ENCODE results near the gene CLMN.

CLMN gene

DNA sequence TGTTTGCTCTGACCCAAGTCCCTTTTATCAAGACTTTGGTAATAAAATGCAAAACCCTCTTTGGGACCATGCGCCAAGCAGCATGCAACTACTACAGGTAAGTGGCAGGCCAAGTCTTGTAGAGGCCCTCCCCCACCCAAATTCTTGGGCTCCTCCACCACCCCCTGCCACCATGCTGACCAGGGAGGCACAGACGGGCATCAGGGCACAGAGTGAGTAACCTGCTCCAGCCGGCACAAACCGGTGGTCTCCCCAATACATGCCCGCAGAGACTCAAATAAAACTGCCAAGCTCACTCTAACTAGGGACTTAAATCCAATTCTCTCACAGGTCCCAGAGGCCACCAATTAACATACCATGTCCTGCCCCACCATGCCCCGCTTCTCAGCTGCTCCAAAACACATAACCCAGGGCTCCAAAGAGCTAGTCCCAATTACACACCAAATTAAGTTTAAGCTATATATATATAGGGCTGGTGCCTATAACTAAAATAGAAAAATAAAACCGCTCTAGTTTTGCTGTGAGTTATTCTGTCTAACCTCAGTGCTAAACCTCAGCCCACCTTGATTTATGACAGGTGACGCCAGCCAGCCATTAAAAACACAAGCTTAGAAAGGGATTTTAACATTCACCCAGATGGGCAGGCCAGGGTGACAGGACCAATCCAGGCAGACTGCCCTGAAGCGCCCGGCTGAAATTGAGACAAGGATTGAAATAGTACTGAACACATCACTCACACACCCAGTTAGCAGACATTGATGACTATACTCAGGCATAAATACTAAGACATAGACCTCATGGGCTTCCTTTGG lies 81.0 kb downstream of the CLMN start:
- DNase-seq (ENCODE audit: low read depth) = no peak

DNA sequence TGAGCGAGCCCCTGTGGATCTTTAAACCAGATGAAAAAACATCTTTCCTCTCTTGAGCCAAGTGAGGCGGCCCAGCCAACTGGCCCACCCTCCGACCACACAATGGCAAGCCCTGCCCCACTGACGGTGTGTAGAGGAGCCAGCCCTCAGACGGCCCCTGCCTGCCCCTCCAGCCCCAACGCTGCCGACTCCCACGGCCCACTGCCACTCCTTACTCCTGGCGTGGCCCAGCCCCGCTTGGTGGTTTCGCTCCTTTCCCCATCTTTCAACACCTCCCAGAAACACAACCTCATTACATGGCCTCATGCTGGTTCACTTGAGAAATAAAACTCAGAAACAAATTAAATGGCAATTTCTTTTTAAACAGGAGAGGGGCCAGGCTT lies 81.8 kb downstream of the CLMN start:
- no peak for DNase-seq (ENCODE audit: low read depth)

DNA sequence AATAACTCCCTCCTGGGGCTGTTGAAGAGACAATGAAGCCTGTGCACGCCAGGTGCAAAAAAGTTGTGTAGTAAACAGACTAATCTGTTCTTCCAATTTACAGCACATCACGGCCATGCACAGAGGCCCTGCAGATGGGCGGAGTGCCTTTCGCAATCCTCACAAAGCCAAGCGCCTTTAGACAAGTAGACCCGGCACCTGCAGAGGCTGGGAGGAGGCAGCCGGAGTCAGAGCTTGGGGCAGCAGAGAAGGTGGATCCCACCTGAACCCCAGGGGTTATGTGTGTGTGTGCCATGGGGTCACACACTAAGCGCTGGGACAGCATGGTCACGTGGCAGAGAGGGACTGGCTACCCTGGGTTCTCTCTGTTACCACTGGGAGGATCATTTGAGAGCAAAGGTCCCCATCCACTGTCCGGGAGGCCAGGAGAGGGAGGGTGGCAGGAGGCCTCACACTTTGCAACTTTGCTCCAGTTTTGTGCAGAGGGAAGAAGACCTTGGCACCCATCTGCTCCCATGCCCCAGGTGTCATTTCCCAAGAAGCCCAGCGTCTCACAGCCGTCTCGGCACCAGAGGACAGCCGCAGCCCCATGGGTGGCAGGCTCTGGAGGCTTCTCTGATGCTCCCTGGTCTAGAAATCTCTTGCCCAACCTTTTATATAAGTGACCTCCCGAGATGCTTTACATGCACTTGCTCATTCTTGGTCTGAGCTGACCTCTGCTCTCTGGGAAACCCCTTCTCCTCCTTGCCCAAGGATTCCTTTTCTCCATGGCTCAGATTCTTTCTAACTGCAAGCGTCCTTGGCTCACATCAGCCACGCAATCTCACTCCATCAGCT lies 82.4 kb downstream of the CLMN start:
- no peak for DNase-seq (ENCODE audit: low read depth)

DNA sequence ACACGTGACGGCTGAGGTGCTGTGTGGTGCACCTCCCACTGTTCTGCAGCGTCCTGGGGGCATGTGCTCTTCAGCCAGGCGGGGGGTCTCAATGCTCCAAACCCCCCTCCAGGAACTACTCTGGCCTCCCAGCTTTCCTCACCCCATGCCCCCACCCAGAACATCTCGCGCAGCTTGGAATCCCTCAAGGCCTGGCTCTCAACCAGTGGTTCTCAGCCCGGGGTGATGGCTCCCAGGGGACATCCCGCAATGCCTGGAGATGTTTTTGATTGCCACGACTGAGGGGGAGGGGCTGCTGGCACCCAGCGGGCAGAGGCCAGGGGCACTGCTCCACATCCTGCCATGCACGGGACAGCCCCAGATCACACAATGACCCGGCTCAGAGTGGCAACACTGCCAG lies 83.5 kb downstream of the CLMN start:
- DNase-seq (ENCODE audit: low read depth) = no peak

DNA sequence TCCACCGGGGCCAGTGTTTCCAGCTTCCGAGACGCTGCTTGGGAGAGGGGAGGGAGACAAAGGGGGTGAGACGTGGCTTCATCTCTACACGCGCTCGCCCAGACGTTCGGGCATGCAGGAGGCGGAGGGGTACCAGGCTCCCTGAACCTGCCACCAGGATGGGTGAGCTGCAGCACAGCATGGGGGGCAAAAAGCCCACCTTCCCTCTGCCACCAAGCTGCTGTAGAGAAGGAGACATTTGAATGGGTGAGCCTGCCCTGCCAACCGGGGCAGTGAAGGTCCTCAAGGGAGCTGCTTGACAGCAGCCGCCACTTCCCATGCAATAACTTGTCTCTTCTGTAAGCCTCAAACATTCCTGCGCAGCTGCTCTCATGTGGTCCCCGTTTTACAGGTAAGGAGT lies 83.9 kb downstream of the CLMN start:
- DNase-seq (ENCODE audit: low read depth) = no peak

DNA sequence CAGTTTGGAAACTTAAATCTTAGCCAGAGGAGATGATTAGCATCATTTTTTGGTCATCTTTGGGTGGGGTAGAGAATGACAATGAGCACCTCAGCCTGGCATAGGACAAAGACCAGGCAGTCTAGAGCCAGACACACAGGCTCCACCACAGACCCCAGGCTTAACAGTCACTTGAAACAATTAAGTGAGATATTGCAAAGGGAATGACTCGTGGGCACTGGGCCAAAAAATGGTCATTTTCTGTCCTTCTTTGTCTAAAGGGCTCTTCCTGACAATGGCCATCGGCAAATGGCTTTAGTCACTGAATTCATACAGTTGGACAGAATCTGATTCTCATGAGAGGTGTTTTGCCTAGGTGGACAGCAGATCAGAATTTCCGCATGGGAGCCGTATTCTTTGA lies 84.4 kb downstream of the CLMN start:
- DNase-seq (ENCODE audit: low read depth) = no peak

DNA sequence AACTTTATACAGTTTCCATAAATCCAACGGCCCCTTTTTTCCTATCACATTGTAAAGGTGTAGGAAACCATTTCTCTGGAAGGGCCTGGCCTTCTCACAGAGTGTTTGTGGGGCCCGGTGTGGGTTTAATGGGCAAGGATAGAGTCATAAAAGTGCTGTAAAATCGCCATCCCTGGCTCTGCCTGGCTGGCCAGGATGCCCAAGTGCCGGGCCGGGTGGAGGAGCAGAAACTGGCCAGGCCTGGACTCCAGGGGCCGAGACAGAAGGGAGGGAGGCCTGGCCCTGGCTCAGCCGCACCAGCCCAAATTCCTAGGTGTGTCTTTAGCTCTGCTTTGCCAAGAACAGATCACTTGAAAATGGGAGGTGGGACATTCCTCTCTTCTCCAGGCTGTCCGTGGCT lies 85.3 kb downstream of the CLMN start:
- DNase-seq (ENCODE audit: low read depth) = no peak

DNA sequence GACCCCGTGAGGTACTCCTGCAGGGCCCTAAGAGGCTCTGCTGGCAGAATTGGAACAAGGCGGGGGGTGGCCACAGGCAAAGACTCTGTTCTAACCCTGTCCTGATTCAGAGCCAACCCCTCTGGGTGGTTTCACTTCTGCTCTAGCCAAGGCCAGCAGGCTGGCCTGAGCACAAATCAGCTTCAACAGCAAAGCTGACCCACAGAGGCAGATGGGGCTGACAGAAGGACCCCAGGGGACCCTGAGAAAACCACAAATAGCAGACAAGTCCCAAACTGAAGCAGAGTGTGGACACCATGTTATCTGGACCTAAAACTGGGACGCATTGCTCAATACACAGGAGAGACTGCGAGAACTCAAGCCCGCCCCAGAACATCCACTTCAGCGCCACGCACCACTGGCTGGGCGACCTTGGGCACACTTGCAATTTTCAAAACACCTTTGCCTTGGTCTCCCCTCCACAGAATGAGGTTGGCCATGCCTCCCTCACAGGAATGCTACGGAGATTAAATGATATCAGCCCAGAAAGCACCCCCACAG lies 85.9 kb downstream of the CLMN start:
- DNase-seq (ENCODE audit: low read depth) = no peak

DNA sequence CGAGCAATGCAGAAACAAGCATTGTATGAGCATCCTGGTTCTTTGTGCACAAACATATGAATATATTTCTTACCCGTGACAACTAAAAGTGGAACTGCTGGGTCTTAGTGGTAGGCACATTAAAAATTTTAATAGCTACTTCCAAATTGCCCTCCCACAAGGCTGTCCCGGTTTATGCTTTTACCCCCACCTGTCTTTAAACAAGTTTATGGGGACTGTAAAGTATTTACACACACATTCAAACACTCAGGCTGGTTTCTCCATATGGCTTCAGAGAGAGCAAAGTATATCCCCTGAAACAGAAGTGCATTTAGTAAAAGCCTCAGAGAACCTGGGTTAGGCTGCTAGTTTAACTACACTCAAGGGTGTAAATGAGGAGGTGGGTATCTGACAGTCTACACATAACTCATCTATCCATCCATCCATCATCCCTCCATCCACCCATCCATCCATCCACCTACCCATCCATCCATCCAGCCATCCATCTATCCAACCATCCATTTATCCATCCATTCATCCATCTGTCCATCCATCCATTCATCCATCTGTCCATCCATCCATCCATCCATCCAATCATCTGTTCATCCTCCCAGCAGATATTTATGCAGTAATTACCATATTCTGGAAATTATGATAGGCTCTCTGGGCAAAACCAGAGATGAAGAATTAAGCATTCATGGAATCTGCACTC lies 86.7 kb downstream of the CLMN start:
- no peak for DNase-seq (ENCODE audit: low read depth)

DNA sequence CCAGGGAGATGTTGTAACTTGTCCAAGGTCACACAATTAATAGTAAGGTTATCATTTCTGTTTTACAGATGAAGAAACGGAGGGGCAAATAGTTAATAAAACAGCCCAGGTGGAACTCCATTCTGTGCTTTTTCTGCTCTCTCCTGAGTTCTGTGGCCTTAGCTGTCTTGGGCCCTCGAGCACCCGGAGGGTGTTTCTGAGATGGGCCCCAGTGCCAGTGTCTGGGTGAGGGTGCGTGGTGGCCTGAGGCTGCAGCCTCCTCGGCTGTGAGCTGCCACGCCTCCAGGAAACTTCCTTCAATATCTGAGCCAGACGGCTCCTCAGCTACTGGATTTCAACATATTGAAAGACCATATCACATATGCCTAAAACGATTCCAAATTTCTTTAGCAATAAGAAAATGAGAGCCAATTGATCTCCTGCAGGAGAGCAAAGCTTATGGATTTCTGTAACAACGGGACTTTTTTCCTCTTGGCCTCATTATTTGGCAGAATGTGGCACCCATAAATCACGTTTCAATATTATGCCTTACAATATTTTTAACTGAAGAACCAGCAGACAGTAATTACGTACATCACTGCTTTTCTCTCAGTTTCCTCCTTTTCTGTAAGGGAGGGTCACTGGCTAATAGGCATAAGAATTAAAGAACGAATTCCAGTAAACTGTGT lies 87.6 kb downstream of the CLMN start:
- no peak for DNase-seq (ENCODE audit: low read depth)

DNA sequence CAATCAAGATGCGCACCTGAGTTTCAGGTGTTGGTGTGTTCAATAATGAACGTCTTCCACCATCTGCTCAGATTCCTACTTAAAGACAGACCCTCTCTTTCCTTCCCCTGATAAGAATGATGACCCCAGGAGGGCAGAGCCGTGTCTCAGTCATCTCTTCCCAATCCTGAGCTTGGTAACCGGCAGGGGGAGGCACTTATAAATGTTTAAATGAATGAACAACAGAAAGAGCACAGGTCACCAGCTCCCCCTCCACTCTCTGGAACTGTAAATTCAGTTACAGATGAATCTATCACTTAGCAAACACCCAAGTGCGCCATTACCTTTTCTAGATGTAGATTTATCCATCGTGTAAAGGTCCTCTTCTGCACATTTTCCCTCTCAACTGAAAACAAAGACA lies 90.0 kb downstream of the CLMN start:
- DNase-seq (ENCODE audit: low read depth) = no peak

DNA sequence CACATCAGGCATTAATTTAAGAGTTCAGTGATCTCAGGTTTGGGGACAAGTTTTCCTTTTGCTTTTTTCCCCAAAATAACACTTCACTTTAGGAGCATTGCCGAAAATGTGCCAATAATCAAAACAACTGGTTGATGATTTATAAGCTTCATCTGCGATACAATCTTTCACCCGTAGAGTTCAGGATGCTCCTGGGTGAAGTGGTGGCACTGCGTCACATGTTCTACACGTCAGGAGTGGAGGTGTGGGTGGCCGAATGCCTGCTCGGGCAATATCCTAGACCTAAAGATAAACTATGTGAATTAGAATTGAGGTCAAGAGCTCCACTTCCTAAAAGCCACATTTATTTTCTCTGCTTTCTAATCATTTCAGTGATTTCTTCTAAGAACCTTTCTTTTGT lies 91.5 kb downstream of the CLMN start:
- DNase-seq (ENCODE audit: low read depth) = no peak

DNA sequence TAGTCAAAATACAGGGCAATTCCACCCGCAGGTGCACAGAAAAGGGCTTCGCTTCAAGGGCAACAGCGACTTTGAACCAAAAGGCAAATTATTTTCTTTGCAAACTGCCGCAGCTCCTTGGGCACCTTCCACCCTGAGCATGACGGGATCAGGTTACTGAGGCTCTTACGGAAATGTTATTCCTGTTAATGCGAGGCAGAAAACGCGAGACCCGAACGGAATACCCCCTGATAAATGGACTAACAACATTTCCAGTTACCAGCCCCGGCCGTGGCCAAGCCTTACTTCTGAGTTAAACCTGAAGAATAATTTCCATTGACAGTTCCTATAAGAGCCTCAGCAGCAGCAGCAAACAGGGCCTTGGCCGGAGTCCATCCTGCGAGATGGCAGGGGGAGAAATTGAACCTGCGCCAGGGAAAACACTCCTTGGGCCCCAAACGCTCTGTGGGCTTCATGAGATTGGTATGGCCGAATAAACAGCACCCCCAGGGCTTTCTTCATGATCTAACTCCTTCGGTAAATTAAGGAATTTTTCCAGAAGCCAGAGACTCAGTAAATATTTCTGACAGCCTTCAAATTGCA lies 92.3 kb downstream of the CLMN start:
- DNase-seq (ENCODE audit: low read depth) = no peak

DNA sequence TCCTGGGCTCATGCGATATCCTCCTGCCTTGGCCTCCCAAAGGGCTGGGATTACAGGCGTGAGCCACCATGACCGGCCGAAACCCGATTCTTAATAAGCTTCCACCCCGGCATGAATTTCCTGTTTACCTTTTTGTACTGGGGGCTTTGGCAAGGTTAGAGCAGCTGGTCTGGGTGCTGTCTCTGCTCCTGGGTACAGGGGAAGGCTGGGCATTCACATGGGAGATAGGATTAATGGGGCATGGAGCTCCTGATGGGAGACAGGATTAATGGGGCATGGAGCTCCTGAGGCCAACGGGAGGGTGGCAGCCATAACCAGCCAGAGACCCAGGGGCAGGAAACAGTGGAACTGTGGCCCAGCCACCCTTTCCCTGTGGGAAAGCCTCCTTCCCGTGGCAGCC lies 92.9 kb downstream of the CLMN start:
- no peak for DNase-seq (ENCODE audit: low read depth)

DNA sequence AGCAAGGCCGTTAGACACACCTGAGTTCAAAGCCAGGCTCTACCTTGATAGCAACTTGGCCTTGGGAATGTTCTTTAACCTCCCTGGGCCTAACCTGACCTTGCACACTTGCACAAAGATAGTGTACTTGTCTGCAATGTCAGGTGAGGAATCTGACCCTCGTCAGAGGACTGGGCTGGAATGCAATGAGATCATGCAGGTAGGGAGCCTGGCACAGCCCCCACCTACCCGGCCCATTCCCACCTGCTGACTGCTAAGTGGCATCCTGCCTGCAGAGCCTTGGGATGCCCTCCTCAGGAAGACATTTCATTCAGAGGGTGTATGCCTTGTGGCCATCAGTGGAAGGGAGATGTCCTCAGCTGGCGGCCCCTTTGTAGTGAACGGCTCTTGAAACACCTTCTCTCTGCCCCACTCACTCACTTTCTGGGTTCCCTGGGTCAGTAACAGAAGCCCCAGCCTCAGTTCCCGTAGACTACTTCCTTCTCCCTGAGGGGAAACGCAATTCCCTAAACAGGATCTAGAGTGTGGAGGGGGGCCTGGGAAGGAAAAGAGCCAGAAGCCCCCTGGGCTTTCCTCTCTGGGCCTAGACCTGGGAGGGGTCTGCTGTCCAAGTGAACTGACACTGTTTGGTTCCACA lies 94.3 kb downstream of the CLMN start:
- DNase-seq (ENCODE audit: low read depth) = no peak

DNA sequence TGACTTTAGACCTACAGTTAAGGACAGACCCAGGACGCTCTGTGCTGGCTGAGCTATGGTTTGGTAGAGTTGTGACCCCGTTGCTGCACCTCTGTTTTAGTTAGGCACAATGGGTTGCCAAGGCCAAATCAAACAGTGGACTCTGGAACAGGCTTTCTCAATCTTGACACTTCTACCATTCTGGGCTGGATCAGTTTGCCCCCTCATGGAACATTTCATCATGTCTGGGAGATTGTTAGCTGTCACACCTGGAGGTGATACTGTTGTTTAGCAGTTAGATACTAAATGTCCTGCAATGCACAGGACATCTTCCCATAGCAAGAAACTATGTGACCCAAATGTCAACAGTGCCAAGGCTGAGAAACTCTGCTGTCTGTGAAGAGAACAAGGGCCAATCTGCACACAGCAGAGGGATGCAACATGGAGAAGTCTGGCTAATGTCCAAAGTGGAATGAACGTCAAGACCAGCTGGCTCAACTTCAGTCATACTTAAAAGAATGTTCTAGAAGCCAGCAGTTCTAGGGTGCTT lies 96.8 kb downstream of the CLMN start:
- DNase-seq (ENCODE audit: low read depth) = no peak

DNA sequence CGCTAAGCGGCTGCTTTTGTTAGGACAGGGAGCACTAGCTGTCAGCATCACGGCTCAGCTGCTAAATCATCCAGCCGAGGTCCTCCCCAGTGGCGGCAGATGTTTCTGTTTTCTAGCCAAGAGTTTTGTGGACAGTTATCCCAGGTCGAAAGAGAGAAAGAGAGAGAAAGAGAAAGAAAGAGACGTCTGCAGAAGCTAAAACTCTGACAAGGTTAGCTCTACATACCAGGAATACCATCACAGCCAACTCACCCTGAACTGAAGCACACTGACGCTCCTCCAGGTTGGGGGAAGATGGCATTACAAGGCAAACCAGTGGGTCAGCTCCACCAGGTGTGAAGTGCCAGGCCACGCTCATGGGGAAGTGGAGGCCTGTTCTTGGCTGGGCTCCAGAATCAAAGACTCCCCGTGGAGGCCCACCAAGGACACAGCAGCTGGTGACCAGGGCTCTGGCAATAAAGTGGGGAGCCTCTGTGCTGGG lies 97.5 kb downstream of the CLMN start:
- no peak for DNase-seq (ENCODE audit: low read depth)

DNA sequence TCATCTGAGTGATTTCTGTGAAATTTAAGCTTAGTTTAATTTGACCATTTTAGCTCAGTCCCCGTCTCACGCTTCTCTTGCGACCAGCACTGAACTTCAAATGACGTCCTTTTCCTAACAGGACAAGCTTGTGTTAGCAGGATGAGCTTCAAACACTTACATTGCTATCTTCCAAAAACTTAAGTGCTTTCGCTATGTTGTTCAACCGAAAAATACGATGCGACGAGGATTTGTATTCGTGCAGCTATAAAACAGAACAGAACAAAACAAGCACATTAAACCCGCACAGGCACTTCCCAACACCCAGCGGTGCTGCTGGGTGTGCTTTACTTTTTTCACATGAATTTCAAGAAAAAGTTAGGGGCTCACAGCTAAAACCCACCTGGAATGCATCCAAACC lies 98.2 kb downstream of the CLMN start:
- DNase-seq (ENCODE audit: low read depth) = no peak

DNA sequence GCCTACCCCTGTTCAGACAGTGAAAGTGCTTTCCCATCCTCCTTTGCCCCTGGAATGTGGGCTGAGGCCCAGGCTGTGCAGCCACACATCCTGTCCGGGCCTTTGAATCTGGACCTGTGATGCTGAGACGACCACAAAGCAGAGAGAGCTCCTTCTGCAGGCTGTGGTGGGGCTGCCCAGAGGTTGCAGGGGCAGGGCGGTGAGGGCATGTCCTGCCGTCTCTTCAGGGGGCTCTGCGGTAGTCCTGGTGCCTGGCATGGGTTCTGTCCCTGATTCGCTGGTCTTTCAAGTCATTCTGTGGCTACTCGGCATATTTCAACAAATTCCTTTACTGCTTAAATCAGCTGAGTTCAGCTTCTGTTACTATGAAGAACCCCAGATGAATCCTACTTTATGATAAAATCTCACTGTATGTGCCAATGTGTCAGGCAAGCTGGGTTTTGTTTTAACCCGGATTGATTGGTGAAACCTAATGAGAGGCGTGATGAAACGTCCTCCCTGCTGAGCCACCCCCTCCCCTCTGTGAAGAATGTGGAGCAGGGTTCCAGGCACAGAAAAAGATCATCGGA lies 99.0 kb downstream of the CLMN start:
- no peak for DNase-seq (ENCODE audit: low read depth)

DNA sequence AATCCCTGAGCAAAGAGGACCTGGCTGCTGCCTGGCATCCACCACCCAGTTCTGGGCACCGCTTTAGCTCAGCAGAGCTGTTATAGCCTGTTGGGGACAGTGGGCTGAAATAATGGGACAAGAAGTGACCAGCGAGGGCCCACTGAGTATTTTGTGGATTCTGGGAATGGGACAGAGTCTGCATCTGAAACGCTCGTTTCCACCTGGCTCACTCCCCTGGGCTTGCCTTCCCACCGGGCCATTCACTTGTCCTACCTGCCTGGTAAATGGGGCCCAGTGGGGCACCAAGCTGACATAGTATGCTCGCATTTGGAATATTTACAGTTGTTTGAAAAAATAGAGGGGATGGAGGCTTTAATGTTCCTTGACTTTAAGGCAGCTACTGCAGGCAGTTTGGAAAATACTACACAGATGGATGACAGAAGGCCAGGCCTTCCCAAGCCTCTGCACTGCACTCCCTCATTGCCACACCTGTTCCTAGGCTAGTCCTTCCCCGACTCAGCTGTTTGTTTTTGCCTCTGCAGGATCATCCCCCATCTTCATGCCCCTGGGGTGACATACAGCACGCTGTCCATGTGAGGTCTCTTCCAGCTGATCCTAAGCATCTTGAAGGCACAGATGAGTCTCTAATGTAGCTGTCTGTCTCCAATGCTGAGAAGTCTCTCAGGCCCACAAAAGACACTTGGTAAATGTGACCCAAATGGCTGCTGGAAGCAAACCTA lies 101.1 kb downstream of the CLMN start:
- DNase-seq (ENCODE audit: low read depth) = no peak

All from HS-5 (cell line).